IMR-90 (cell line): ENCODE results near the gene MAP2K5. TPM values are rescaled to one million over a fixed set of nuclear protein-coding genes. Genes with fewer than 3 reads are reported as not detected.

Experiments used
- ATAC-seq: fragments of 200-7000 bp; cut with Tn5 transposase; 2 replicates; pipeline ENCODE4 v1.9.1; 2020; ENCODE audit warnings: low read depth, mild to moderate bottlenecking, moderate library complexity
- BruUV-seq: library from RNA; stranded (reverse); fragments of 400-500 nt; replicated peaks from 2 replicates; lab custom pipeline; 2021; lab: Mats Ljungman, UMichigan
- CTCF ChIA-PET: fragments of 300-600 bp; formaldehyde crosslinking; extraction: SDS; loops from one replicate; lab custom pipeline; 2021; ENCODE audit warnings: antibody characterized with exemption; lab: Yijun Ruan, JAX
- POLR2A ChIA-PET: fragments of 300-600 bp; sonication (Branson Sonifier 250); formaldehyde crosslinking; loops from one replicate; lab custom pipeline; 2022; ENCODE audit warnings: antibody characterized with exemption; ENCODE audit not compliant: unreplicated experiment; lab: Charles Lee
- DNase-seq: peaks from one replicate; pipeline ENCODE4 v3.0.0; 2013
- H2AFZ ChIP-seq: replicated peaks from 2 replicates; pipeline ENCODE3; 2013; ENCODE audit warnings: low read length, mild to moderate bottlenecking; ENCODE audit not compliant: poor library complexity
- H2AK5ac ChIP-seq: 2 replicates; pipeline ENCODE4 v1.6.1; 2013; ENCODE audit warnings: low read depth, low read length, inconsistent platforms
- H2AK9ac ChIP-seq: replicated peaks from 2 replicates; pipeline ENCODE3; 2013; ENCODE audit warnings: mild to moderate bottlenecking, low read depth, low read length, moderate library complexity; ENCODE audit not compliant: poor library complexity
- H2BK120ac ChIP-seq: 2 replicates; pipeline ENCODE4 v1.6.1; 2013; ENCODE audit warnings: low read depth, low read length, inconsistent platforms
- H2BK15ac ChIP-seq: 3 replicates; pipeline ENCODE4 v1.6.1; 2013; ENCODE audit warnings: low read depth, low read length, inconsistent platforms
- H2BK20ac ChIP-seq: 2 replicates; pipeline ENCODE4 v1.6.1; 2013; ENCODE audit warnings: low read depth, mild to moderate bottlenecking, inconsistent platforms, low read length, moderate library complexity
- H2BK5ac ChIP-seq: 2 replicates; pipeline ENCODE4 v1.6.1; 2013; ENCODE audit warnings: mild to moderate bottlenecking, low read depth, low read length, inconsistent platforms; ENCODE audit not compliant: poor library complexity, severe bottlenecking
- H3K14ac ChIP-seq: replicated peaks from 2 replicates; pipeline ENCODE4 v1.6.1; 2013; ENCODE audit warnings: low read depth, low read length, inconsistent platforms
- H3K18ac ChIP-seq: 2 replicates; pipeline ENCODE4 v1.6.1; 2013; ENCODE audit warnings: low read depth, low read length, control low read depth
- H3K23ac ChIP-seq: 2 replicates; pipeline ENCODE4 v1.6.1; 2013; ENCODE audit warnings: low read depth, low read length, inconsistent platforms
- H3K27ac ChIP-seq: 2 replicates; pipeline ENCODE4 v1.5.1; 2013; ENCODE audit warnings: mild to moderate bottlenecking, control low read depth, low read length; ENCODE audit not compliant: insufficient read depth
- H3K27me3 ChIP-seq: 2 replicates; pipeline ENCODE4 v1.6.1; 2013; ENCODE audit warnings: low read length; ENCODE audit not compliant: control insufficient read depth, insufficient read depth
- H3K36me3 ChIP-seq: 2 replicates; pipeline ENCODE4 v1.6.1; 2013; ENCODE audit warnings: low read length, mixed read lengths; ENCODE audit not compliant: control insufficient read depth, insufficient read depth
- H3K4ac ChIP-seq: 2 replicates; pipeline ENCODE4 v1.6.1; 2013; ENCODE audit warnings: low read depth, low read length, inconsistent platforms
- H3K4me1 ChIP-seq: 2 replicates; pipeline ENCODE4 v1.6.1; 2013; ENCODE audit warnings: low read length, mixed read lengths; ENCODE audit not compliant: control insufficient read depth, insufficient read depth
- H3K4me2 ChIP-seq: 2 replicates; pipeline ENCODE4 v1.6.1; 2013; ENCODE audit warnings: low read depth, mild to moderate bottlenecking, control low read depth, low read length, moderate library complexity
- H3K4me3 ChIP-seq: 2 replicates; pipeline ENCODE4 v1.5.1; 2013; ENCODE audit warnings: low read depth, mild to moderate bottlenecking, control low read depth, low read length, moderate library complexity; ENCODE audit not compliant: insufficient read depth
- H3K56ac ChIP-seq: 2 replicates; pipeline ENCODE4 v1.6.1; 2013; ENCODE audit warnings: low read length, inconsistent platforms; ENCODE audit not compliant: insufficient read depth; ENCODE audit errors: extremely low read depth
- H3K79me1 ChIP-seq, 2 experiments: 2 replicates each; pipeline ENCODE4 v1.6.1; 2013; ENCODE audit warnings: low read length in 2 of 2, inconsistent platforms in 1 of 2, low read depth in 1 of 2
- H3K9ac ChIP-seq: 2 replicates; pipeline ENCODE4 v1.6.1; 2013; ENCODE audit warnings: low read depth, low read length, control low read depth
- H3K9me1 ChIP-seq: 2 replicates; pipeline ENCODE4 v1.6.1; 2013; ENCODE audit warnings: low read length, inconsistent platforms; ENCODE audit not compliant: insufficient read depth
- H3K9me3 ChIP-seq: 2 replicates; pipeline ENCODE4 v1.6.1; 2013; ENCODE audit warnings: low read length; ENCODE audit not compliant: control insufficient read depth, insufficient read depth
- H4K20me1 ChIP-seq: 2 replicates; pipeline ENCODE4 v1.6.1; 2013; ENCODE audit warnings: low read length, inconsistent platforms; ENCODE audit not compliant: insufficient read depth
- H4K5ac ChIP-seq: 2 replicates; pipeline ENCODE4 v1.6.1; 2013; ENCODE audit warnings: mild to moderate bottlenecking, low read depth, low read length, control low read depth
- H4K8ac ChIP-seq, 2 experiments: 2 replicates each; pipeline ENCODE4 v1.6.1; 2013; ENCODE audit warnings: low read depth in 2 of 2, low read length in 2 of 2, control low read depth in 1 of 2, inconsistent platforms in 1 of 2
- H4K91ac ChIP-seq: 2 replicates; pipeline ENCODE4 v1.6.1; 2013; ENCODE audit warnings: low read depth, low read length, inconsistent platforms; ENCODE audit not compliant: insufficient read depth
- BHLHE40 ChIP-seq: fragments of 150-350 bp; IDR thresholded peaks from 2 replicates; pipeline ENCODE4 v1.6.1; 2016; ENCODE audit warnings: mild to moderate bottlenecking, low read depth, low read length
- CEBPB ChIP-seq: IDR thresholded peaks from 2 replicates; pipeline ENCODE4 v1.6.1; 2012; ENCODE audit warnings: low read depth, low read length, improper control_type of control experiment
- CHD1 ChIP-seq: IDR thresholded peaks from 2 replicates; pipeline ENCODE4 v1.6.1; 2012; ENCODE audit warnings: low read depth, low read length, improper control_type of control experiment
- FOS ChIP-seq: fragments of 150-350 bp; IDR thresholded peaks from 2 replicates; pipeline ENCODE4 v1.6.1; 2016; ENCODE audit warnings: low read depth, low read length
- MAFK ChIP-seq: IDR thresholded peaks from 2 replicates; pipeline ENCODE4 v1.6.1; 2012; ENCODE audit warnings: low read depth, low read length, improper control_type of control experiment
- MAZ ChIP-seq: IDR thresholded peaks from 2 replicates; pipeline ENCODE4 v1.6.1; 2012; ENCODE audit warnings: low read depth, mild to moderate bottlenecking, low read length, improper control_type of control experiment, moderate library complexity, borderline replicate concordance
- MXI1 ChIP-seq: IDR thresholded peaks from 2 replicates; pipeline ENCODE4 v1.6.1; 2012; ENCODE audit warnings: low read depth, mild to moderate bottlenecking, low read length, moderate library complexity, borderline replicate concordance
- NFE2L2 ChIP-seq: fragments of 150-350 bp; IDR thresholded peaks from 2 replicates; pipeline ENCODE4 v1.6.1; 2016; ENCODE audit warnings: low read depth, mild to moderate bottlenecking, low read length
- POLR2A ChIP-seq: IDR thresholded peaks from 2 replicates; pipeline ENCODE4 v1.6.1; 2012; ENCODE audit warnings: mild to moderate bottlenecking, low read depth, low read length
- RAD21 ChIP-seq: IDR thresholded peaks from 2 replicates; pipeline ENCODE4 v1.6.1; 2012; ENCODE audit warnings: low read length, improper control_type of control experiment
- RCOR1 ChIP-seq: IDR thresholded peaks from 2 replicates; pipeline ENCODE4 v1.6.1; 2012; ENCODE audit warnings: mild to moderate bottlenecking, low read length, improper control_type of control experiment; ENCODE audit not compliant: insufficient replicate concordance
- RFX5 ChIP-seq: IDR thresholded peaks from 2 replicates; pipeline ENCODE4 v1.8.0; 2012; ENCODE audit warnings: low read depth, mild to moderate bottlenecking, low read length, moderate library complexity
- SMC3 ChIP-seq: fragments of 150-350 bp; IDR thresholded peaks from 2 replicates; pipeline ENCODE4 v1.6.1; 2016; ENCODE audit warnings: low read depth, mild to moderate bottlenecking, antibody characterized with exemption, low read length, moderate library complexity
- WGBS, 2 experiments: methylation state at CpG; one replicate each; pipeline versions ENCODE4 v1.1.5 to v1.1.7; 2013; ENCODE audit warnings: missing lambda C conversion rate in 2 of 2; ENCODE audit not compliant: insufficient read length in 1 of 2; ENCODE audit errors: extremely low coverage in 2 of 2; 5-methylcytosine and 5-hydroxymethylcytosine counted together
- dilution Hi-C: fragments of 300-500 bp; cut with HindIII; formaldehyde crosslinking; loops from one replicate; pipeline ENCODE4 v1.14.3; 2018; ENCODE audit warnings: low sequenced_read_pairs; ENCODE audit not compliant: unreplicated experiment
- in situ Hi-C: fragments of 300-500 bp; cut with MboI; formaldehyde crosslinking; loops from 3 replicates; pipeline ENCODE4 v1.14.3; 2019; ENCODE audit warnings: low sequenced_read_pairs, inconsistent platforms, mixed read lengths
- intact Hi-C: fragments of 100-400 bp; cut with micrococcal nuclease; formaldehyde crosslinking; loops from 2 replicates; pipeline ENCODE4 v1.10.0; 2022
- polyA plus RNA-seq, 3 experiments: library from polyadenylated mRNA; depleted of rRNA; stranded (reverse); fragments of >200 nt; gene quantifications; 2 replicates each; pipeline ENCODE4 v1.2.3, GENCODE V29; 2012; ENCODE audit warnings: low replicate concordance in 1 of 3
- total RNA-seq: library from RNA; depleted of rRNA; stranded (reverse); fragments of >200 nt; gene quantifications from 2 replicates; pipeline ENCODE4 v1.2.3, GENCODE V29; 2012
- TF ChIP-seq, protein P1 (sequence below): fragments of 150-350 bp; IDR thresholded peaks from 2 replicates; pipeline ENCODE4 v1.6.1; 2017; ENCODE audit warnings: mild to moderate bottlenecking, antibody characterized with exemption, low read length, low read depth
- TF ChIP-seq, protein P2 (sequence below): fragments of 150-350 bp; IDR thresholded peaks from 2 replicates; pipeline ENCODE4 v1.6.1; 2016; ENCODE audit warnings: low read depth, mild to moderate bottlenecking, low read length, moderate library complexity, borderline replicate concordance
- TF ChIP-seq, protein P3 (sequence below): conservative IDR thresholded peaks from 2 replicates; pipeline ENCODE4 v1.5.1; 2012; ENCODE audit warnings: mild to moderate bottlenecking, low read depth, low read length, improper control_type of control experiment

MAP2K5 gene
- total and polyA plus RNA-seq, 2 of the 4 experiments (the other 2 are of a cell fraction) = 1.6 to 6.1 TPM

DNA sequence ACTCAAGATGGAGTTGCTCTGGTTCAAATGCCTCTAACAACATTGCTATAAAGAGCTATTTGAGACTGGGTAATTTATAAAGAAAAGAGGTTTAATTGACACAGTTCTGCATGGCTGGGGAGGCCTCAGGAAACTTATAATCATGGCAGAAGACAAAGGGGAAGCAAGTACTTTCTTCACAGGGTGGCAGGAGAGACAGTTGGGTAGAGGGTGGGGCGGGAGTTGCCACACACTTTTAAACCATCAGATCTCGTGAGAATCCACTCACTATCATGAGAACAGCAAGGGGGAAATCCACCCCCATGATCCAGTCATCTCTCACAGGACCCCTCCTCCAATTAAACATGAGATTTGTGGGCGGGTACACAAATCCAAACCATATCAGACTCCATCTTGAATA is 30.7 kb downstream of the MAP2K5 start:
- Histone ChIP-seq H3K18ac (no peak overlapping the region), H2BK15ac (no peak overlapping the region), H3K9ac (no peak overlapping the region), H4K91ac (no peak overlapping the region), H3K9me1 (peaks cover 13% of the 10 kb centered on the region), H3K14ac (no peak overlapping the region), H3K9me3 (no peaks in the 10 kb centered on the region), H2AK9ac (no peak overlapping the region), H3K27ac (no peak overlapping the region), H3K27me3 (no peaks in the 10 kb centered on the region), H2BK20ac (no peak overlapping the region), H4K20me1 (0 out of 2 replicates have a peak, but pooled peaks cover 3% of the 10 kb centered on the region), H3K79me1 (peaks cover 0 to 11% of the 10 kb centered on the region in 2 experiments; a peak in 2 of 4 replicates), H4K5ac (no peak overlapping the region), H2BK120ac (no peak overlapping the region), H2AFZ (no peak overlapping the region), H4K8ac (no peak overlapping the region), H3K56ac (no peak overlapping the region), H3K4ac (no peak overlapping the region), H3K4me2 (no peak overlapping the region), H2AK5ac (no peak overlapping the region), H3K23ac (no peak overlapping the region), H3K4me3 (no peak overlapping the region), H3K36me3 (peaks cover 2% of the 10 kb centered on the region; the same call in 1 of the 2 replicates), H2BK5ac (no peak overlapping the region), H3K4me1 (peaks cover 5% of the 10 kb centered on the region)
- intact Hi-C loops (no loop called here), in situ Hi-C loops (no loop called here), dilution Hi-C loops (no loop called here)
- no CpG with 5 or more reads among the region's 3 CpGs for WGBS, 2 experiments
- no TSS peak for BruUV-seq
- POLR2A ChIA-PET = no interaction called here
- ATAC-seq = no peak
- TF ChIP-seq MAZ (no peak), BHLHE40 (no peak), MXI1 (no peak), SMC3 (no peak), CEBPB (no peak), RAD21 (no peak), NFE2L2 (no peak), CHD1 (no peak), RFX5 (no peak), MAFK (no peak), FOS (no peak), RCOR1 (no peak), POLR2A (no peak)
- TF ChIP-seq, protein P1, sequence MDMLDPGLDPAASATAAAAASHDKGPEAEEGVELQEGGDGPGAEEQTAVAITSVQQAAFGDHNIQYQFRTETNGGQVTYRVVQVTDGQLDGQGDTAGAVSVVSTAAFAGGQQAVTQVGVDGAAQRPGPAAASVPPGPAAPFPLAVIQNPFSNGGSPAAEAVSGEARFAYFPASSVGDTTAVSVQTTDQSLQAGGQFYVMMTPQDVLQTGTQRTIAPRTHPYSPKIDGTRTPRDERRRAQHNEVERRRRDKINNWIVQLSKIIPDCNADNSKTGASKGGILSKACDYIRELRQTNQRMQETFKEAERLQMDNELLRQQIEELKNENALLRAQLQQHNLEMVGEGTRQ = no peak
- TF ChIP-seq, protein P2, sequence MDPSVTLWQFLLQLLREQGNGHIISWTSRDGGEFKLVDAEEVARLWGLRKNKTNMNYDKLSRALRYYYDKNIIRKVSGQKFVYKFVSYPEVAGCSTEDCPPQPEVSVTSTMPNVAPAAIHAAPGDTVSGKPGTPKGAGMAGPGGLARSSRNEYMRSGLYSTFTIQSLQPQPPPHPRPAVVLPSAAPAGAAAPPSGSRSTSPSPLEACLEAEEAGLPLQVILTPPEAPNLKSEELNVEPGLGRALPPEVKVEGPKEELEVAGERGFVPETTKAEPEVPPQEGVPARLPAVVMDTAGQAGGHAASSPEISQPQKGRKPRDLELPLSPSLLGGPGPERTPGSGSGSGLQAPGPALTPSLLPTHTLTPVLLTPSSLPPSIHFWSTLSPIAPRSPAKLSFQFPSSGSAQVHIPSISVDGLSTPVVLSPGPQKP = no peak
- TF ChIP-seq, protein P3, sequence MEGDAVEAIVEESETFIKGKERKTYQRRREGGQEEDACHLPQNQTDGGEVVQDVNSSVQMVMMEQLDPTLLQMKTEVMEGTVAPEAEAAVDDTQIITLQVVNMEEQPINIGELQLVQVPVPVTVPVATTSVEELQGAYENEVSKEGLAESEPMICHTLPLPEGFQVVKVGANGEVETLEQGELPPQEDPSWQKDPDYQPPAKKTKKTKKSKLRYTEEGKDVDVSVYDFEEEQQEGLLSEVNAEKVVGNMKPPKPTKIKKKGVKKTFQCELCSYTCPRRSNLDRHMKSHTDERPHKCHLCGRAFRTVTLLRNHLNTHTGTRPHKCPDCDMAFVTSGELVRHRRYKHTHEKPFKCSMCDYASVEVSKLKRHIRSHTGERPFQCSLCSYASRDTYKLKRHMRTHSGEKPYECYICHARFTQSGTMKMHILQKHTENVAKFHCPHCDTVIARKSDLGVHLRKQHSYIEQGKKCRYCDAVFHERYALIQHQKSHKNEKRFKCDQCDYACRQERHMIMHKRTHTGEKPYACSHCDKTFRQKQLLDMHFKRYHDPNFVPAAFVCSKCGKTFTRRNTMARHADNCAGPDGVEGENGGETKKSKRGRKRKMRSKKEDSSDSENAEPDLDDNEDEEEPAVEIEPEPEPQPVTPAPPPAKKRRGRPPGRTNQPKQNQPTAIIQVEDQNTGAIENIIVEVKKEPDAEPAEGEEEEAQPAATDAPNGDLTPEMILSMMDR = no peak
- DNase-seq = no peak
- CTCF ChIA-PET = no interaction called here
